Measurements from ENCODE around the gene ATG4B.

Gene ATG4B

DNA sequence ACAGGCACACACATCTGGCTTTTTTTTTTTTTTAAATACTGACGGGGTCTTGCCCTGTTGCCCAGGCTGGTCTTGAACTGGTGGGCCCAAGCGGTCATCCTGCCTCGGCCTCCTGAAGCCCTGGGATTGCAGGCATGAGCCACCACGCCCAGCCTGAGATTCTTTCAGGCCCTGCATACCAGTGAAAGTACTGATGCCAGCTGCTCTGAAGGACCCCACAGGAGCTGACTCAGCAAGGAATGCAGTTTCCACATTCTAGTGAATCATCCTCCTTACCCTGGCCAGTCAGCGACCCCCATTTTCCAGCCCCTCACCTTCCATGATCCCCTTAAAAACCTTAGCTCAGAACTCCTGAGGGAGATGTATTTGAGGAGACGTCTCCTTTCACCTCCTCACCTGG lies 55.0 kb downstream of the ATG4B start:
- no peak overlapping the region for H3K4me3 ChIP-seq (ENCODE audit: low read depth, low read length)
- TF ChIP-seq CTCF (IDR thresholded peaks at IDR 0.05; ENCODE audit: control insufficient read depth, extremely low read depth, insufficient read depth): no peak
- no peak for DNase-seq (ENCODE audit: low read depth)

- no peak for DNase-seq (ENCODE audit: low read depth)
- TF ChIP-seq CTCF (IDR thresholded peaks at IDR 0.05; ENCODE audit: control insufficient read depth, extremely low read depth, insufficient read depth): no peak
- no peak overlapping the region for H3K4me3 ChIP-seq (ENCODE audit: low read depth, low read length)
These were observed 58.2 kb downstream of the ATG4B start for GRCh38 chr2:241695651-241696050.

GRCh38 chr2:241701149-241701398 lies 63.6 kb downstream of the ATG4B start:
- peak; percentile 80 for DNase-seq (ENCODE audit: low read depth)
- TF ChIP-seq CTCF (IDR thresholded peaks at IDR 0.05; ENCODE audit: control insufficient read depth, extremely low read depth, insufficient read depth): peak; percentile 76
- H3K4me3 ChIP-seq (ENCODE audit: low read depth, low read length): peak overlapping the region; percentile 72

- H3K4me3 ChIP-seq (ENCODE audit: low read depth, low read length): peak within 1 kb of the TSS; percentile 77
- peak; percentile 55 for DNase-seq (ENCODE audit: low read depth)
- TF ChIP-seq CTCF (IDR thresholded peaks at IDR 0.05; ENCODE audit: control insufficient read depth, extremely low read depth, insufficient read depth): no peak
These were observed 64.1 kb downstream of the ATG4B start, which contains the start of gene ING5 for GRCh38 chr2:241701399-241702154. Gene ING5 (plus strand): TSS chr2:241702039. CDS start chr2:241702066, 27 bp downstream.

DNA sequence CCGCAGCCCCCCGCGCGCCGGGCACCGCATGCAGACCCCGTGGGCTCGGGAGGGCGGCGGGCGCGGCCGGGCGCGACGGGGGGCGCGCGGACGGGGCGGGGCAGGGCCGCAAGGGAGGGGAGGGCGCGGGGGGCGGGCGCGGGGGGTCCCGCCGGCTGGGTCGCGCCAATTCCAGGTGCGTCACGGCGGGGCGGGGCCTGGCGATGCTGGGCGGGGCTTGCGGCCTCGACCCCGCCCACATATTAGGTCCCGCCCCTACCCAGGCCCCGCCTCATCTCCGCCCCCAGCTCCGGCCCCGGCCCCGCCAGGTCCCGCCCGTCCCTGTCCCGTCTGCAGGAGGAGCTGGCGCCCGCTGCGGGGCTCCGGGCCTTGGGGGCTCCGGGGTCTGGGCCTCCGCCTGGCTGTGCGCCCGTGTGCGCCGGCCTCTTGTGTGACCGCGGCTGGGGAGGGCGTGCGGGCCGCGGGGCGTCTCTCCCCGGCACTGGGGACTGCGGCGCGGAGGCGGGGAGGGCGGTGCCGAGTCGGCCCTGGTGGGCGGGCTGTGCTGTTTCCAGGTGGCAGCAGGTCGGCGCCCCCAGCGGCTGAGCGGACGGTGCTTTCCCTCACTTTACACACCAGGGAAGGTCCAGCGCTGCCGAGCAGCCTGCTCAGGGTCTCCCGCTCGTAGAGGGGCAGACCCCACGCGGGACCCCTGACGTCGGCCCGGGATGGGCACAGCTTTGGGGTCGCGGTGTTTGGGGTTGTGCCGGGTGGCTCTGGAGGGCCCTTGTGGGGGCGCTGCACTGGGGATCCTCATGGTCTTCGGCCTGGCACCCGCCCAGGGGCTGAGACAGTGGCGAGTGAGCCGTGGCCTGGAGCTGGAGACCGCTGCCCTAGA lies 64.9 kb downstream of the ATG4B start:
- peak overlapping the region; percentile 77 for H3K4me3 ChIP-seq (ENCODE audit: low read depth, low read length)
- peak; percentile 46 for TF ChIP-seq CTCF (IDR thresholded peaks at IDR 0.05; ENCODE audit: control insufficient read depth, extremely low read depth, insufficient read depth)
- DNase-seq (ENCODE audit: low read depth): peak; percentile 37

- no peak for DNase-seq (ENCODE audit: low read depth)
- peak overlapping the region; percentile 77 for H3K4me3 ChIP-seq (ENCODE audit: low read depth, low read length)
- no peak for TF ChIP-seq CTCF (IDR thresholded peaks at IDR 0.05; ENCODE audit: control insufficient read depth, extremely low read depth, insufficient read depth)
These were observed 65.6 kb downstream of the ATG4B start for GRCh38 chr2:241703032-241703604.

All from LNCaP clone FGC (cell line).